Subcutaneous adipose tissue (tissue), 4 donors: ENCODE measurements around the gene MUSK. TPM values are rescaled to one million over a fixed set of nuclear protein-coding genes. Genes with fewer than 3 reads are reported as not detected.

Experiments
- total RNA-seq, 4 donors: library from RNA; depleted of rRNA; stranded (reverse); fragments of >200 nt; gene quantifications; one replicate each; pipeline ENCODE4 v1.1.0, GENCODE V29; 2016
- TF ChIP-seq, protein P1 (sequence below): fragments of 450-650 bp; IDR thresholded peaks from one replicate; pipeline ENCODE4 v1.5.1; 2016; ENCODE audit warnings: low read depth, mild to moderate bottlenecking, control low read depth, antibody characterized with exemption, moderate library complexity

Gene MUSK
- total RNA-seq, 4 donors from 2014 or later = 0.22 TPM; not detected in 3

DNA sequence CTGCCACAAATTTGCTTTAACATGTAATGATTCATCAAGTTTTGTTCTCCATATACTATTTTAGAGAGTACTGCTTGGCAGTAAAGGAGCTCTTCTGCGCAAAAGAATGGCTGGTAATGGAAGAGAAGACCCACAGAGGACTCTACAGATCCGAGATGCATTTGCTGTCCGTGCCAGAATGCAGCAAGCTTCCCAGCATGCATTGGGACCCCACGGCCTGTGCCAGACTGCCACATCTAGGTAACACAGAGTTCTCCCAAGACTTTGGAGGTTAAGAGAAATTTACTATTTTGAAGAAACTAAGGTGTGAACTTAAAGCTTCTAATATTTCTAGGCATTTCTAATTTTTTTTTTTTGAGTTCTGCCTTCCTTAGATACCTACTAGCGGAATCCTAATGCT, 107.1 kb downstream of the MUSK start:
- TF ChIP-seq, protein P1, sequence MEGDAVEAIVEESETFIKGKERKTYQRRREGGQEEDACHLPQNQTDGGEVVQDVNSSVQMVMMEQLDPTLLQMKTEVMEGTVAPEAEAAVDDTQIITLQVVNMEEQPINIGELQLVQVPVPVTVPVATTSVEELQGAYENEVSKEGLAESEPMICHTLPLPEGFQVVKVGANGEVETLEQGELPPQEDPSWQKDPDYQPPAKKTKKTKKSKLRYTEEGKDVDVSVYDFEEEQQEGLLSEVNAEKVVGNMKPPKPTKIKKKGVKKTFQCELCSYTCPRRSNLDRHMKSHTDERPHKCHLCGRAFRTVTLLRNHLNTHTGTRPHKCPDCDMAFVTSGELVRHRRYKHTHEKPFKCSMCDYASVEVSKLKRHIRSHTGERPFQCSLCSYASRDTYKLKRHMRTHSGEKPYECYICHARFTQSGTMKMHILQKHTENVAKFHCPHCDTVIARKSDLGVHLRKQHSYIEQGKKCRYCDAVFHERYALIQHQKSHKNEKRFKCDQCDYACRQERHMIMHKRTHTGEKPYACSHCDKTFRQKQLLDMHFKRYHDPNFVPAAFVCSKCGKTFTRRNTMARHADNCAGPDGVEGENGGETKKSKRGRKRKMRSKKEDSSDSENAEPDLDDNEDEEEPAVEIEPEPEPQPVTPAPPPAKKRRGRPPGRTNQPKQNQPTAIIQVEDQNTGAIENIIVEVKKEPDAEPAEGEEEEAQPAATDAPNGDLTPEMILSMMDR = no peak

DNA sequence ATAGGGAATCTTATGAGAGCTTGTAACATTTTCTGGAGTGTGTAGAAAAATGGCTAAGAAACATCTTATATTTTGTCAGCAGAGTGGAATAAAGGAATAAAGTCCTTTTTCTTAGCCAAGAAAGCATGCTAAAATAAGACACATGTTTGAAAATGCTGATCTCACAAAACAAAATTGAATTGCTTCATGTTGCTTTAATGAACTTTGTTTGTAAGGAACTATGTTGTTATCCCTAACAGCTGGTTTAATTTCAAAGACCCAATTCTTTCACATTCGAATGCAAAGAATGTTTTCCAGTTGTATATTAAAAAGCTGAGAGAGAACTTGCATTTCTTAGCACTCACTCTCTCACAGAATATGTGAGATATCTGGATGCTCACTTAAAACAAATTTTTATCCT, 107.6 kb downstream of the MUSK start:
- TF ChIP-seq, protein P1 = no peak

DNA sequence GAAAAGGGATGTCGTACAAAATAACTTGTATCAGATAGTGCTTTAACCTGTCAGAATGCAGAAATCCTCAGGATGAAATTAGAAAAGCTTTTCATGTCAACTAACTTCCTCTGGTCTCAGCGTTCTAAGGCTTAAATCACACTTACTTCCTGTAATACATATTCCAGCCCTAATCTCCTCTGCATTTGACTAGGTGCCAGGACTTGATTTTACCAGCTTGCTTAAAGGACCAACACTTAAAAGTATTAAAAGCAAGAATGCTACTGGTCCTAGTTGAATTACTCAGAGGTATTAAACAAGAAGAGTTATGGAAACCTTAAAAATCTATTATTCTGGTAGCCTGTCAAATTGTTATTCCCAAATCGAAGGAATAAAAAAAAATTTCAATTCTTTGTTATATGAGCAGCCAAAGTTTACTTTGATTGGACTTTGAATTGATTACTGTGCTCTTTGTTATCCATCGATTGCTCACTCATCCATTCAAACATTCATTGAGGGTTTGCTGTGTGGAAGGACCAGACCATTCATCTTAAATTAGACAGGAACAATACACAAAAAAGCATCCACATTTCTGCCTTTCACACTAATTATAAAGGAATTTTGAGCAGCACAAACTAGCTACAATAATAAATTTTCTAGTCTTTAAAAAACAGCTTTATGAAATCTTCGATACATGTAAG, 108.7 kb downstream of the MUSK start:
- TF ChIP-seq, protein P1 = no peak

DNA sequence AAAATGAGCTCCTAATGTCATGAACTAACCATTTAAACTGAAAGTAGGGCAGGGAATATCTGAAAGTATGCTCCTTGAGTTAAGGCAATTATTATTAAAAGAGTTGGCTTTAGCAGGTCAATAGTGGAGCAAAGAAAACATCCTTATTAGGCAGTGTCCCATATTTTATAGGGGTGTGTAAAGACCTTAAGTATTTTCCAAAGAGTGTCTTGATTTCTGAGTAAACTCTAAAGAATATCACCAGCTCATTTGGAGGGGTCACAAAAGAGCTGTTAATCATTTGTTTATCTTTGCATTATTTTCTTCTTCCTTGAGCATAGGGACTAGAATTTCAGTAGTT, 109.3 kb downstream of the MUSK start:
- TF ChIP-seq, protein P1 = no peak

DNA sequence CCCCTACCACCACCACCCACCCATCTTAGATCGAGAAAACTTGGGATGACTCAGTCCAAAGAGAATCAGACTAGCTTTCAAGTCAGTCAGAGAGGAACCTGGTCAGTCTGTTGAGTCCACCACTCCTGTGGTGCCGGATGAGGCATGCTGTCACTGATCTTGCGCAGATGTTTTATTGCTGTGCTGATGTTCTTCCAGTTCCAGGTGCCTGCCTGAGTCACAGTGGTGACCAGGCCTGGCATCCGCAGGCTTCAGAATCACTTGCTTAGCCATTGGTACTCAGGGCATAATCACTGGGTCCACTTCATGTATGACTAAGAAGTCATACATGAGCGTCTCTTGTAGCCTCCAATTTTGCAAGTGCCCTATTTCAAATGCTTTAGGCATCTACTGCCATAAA, 114.1 kb downstream of the MUSK start:
- TF ChIP-seq, protein P1 = no peak

DNA sequence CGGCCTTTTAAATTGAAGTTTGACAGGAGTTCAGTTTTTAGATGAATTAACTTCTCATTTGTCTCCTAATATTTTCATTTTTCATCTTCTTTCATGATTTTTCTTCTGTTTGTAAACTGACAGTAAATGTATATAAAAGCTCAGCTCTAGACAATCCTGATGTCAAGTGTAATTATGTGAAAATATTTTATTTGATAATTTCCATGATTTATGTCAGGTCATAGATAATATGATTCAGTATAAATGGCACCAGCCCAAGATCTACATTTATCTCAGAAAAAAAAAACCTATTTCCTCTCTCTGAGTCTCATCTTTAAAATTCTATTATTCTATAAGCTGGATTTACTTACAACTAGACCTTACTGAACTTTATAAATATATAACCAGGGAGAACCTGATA, 115.7 kb downstream of the MUSK start:
- TF ChIP-seq, protein P1 = no peak

DNA sequence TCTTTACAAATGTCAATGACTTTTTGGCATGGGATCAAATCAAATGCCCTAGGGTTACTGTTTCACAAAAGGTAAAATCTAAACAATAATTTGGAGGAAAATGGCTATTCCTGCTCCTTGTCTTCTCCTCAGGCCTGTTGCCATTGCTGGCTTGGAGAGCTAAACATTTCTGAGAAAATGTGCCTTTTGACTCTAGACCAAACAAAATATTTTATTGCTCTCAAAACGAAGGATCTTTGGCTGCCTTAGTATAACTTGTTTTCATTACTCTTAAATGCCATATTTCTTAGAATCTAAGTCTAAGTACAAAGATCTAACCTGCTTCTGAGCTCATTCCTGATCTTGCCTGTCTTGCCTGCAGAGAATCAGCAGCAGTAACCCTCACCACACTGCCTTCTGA, 116.6 kb downstream of the MUSK start:
- TF ChIP-seq, protein P1 = no peak
